Measurements from ENCODE around the gene CRACR2B. TPM values are rescaled to one million over a fixed set of nuclear protein-coding genes. Genes with fewer than 3 reads are reported as not detected.

CRACR2B gene
- total and polyA plus RNA-seq, 2 of the 13 experiments (the other 11 are each of a cell fraction or from before 2014, with no cell fraction given) = 14.9 to 21.0 TPM

- TF ChIP-seq ZBTB33 (CRISPR knock-in tag; IDR thresholded peaks at IDR 0.05) = peak; percentile 97
- TF ChIP-seq ATF7-NPFF (CRISPR knock-in tag; IDR thresholded peaks at IDR 0.05; ENCODE audit: low read depth) = no peak
- TF ChIP-seq RBFOX2 (IDR thresholded peaks at IDR 0.05; ENCODE audit: low read depth, low read length) = peak; percentile 68
- 0 out of 2 replicates have a peak, but pooled peaks have one; percentile 47 for TF ChIP-seq ZNF280B (CRISPR knock-in tag; IDR thresholded peaks at IDR 0.05; ENCODE audit: borderline replicate concordance)
- peak; percentile 47 for TF ChIP-seq ZNF687 (CRISPR knock-in tag; IDR thresholded peaks at IDR 0.05)
- peak; percentile 90; the same call in 1 of the 2 replicates for TF ChIP-seq HNRNPL (IDR thresholded peaks at IDR 0.05; ENCODE audit: low read depth, low read length)
- TF ChIP-seq SKI (IDR thresholded peaks at IDR 0.05; ENCODE audit: partially characterized antibody) = no peak
- peak; percentile 34; the same call in 1 of the 2 replicates for TF ChIP-seq KDM2A (CRISPR knock-in tag; IDR thresholded peaks at IDR 0.05; ENCODE audit: borderline replicate concordance, low read depth)
- no peak for TF ChIP-seq SRSF9 (IDR thresholded peaks at IDR 0.05; ENCODE audit: borderline replicate concordance, insufficient read depth, low read depth, low read length, poor library complexity, severe bottlenecking)
- no peak for TF ChIP-seq RCOR2 (CRISPR knock-in tag; IDR thresholded peaks at IDR 0.05)
- TF ChIP-seq FOXC1 (CRISPR knock-in tag; IDR thresholded peaks at IDR 0.05; ENCODE audit: borderline replicate concordance) = no peak
- peak; percentile 93 for TF ChIP-seq AGO2 (optimal IDR thresholded peaks at IDR 0.05; ENCODE audit: low read depth, low read length)
- TF ChIP-seq ZNF350 (CRISPR knock-in tag; IDR thresholded peaks at IDR 0.05; ENCODE audit: borderline replicate concordance, low read depth) = no peak
- TF ChIP-seq POLR2A (IDR thresholded peaks at IDR 0.05; ENCODE audit: insufficient read depth in 1 of 2, low read depth in 2 of 2, low read length in 2 of 2) = no peak
- TF ChIP-seq NCOA1 (CRISPR knock-in tag; IDR thresholded peaks at IDR 0.05) = no peak
- TF ChIP-seq SRSF1 (optimal IDR thresholded peaks at IDR 0.05; ENCODE audit: low read depth, low read length) = no peak
- TF ChIP-seq KLF15 (CRISPR knock-in tag; IDR thresholded peaks at IDR 0.05; ENCODE audit: borderline replicate concordance) = no peak
- TF ChIP-seq CHD2 (IDR thresholded peaks at IDR 0.05; ENCODE audit: low read depth, low read length) = no peak
- TF ChIP-seq HOXA9 (CRISPR knock-in tag; IDR thresholded peaks at IDR 0.05; ENCODE audit: borderline replicate concordance) = no peak
- 0 out of 2 replicates have a peak, but pooled peaks have one; percentile 29 for TF ChIP-seq MXD1 (CRISPR knock-in tag; IDR thresholded peaks at IDR 0.05)
Measured at GRCh38 chr11:834371-835316, 6.9 kb downstream of the CRACR2B start (continued).

All from HepG2 (cell line).